ENCODE data around the gene PILRA. TPM values are rescaled to one million over a fixed set of nuclear protein-coding genes. Genes with fewer than 3 reads are reported as not detected.

PILRA gene
- polyA plus RNA-seq, 1 donor (not counting 4 experiments of a cell fraction or from before 2014, with no cell fraction given) = 0.33 TPM

DNA sequence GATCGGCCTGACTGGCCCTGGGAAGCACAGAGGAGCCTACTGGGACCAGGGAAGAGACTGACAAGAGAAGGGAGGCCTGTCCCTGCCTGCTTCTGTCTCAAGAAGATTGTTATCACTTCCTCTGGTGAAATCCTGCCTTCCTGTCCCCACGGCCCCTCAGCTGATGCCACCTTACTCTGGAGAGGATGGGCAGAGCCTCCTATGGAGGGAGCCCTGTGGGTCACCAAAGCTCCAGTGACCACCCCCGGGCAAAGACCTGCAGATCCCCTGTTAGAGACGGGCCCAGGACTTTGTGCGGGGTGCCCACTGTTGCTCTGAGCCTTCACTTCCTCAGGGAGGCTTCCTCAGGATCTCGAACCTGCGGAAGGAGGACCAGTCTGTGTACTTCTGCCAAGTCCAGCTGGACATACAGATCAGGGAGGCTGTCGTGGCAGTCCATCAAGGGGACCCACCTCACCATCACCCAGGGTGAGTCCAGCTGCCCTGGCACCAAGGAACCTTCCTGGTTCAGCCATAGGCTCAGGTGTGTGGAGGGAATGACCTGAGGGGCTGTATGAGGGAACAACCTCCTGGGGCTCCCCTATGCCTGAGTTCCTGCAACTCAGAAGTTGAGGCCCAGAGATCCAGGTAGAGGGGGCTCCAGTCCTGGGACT, 16.7 kb upstream of the PILRA start:
- H3K4me2 ChIP-seq (ENCODE audit: control insufficient read depth, extremely low read depth, insufficient read depth, low read depth, low read length) = no peak overlapping the region
- H3K27me3 ChIP-seq (ENCODE audit: control insufficient read depth, extremely low read depth, insufficient read depth, low read length) = no peaks in the 10 kb centered on the region
- no peak overlapping the region for H2AFZ ChIP-seq (ENCODE audit: control insufficient read depth, low read length)
- dilution Hi-C loops (cut with MboI; ENCODE audit: extremely low pct_ligation_motif_present, low sequenced_read_pairs) = no loop called here
- H3K9me1 ChIP-seq (ENCODE audit: control insufficient read depth, extremely low read depth, insufficient read depth, low read length) = no peaks in the 10 kb centered on the region
- H3K79me2 ChIP-seq (ENCODE audit: control insufficient read depth, insufficient read depth, low read length) = no peaks in the 10 kb centered on the region
- no peak overlapping the region for H3K4me3 ChIP-seq (ENCODE audit: control insufficient read depth in 2 of 3, extremely low read depth in 1 of 3, insufficient read depth in 2 of 3, low read depth in 1 of 3, low read length in 3 of 3)
- no peak for FAIRE-seq
- peaks cover 53 to 59% of the 10 kb centered on the region in 2 experiments for H3K36me3 ChIP-seq (ENCODE audit: control insufficient read depth in 2 of 2, extremely low read depth in 1 of 2, insufficient read depth in 2 of 2, low read length in 2 of 2)
- H4K20me1 ChIP-seq (ENCODE audit: control insufficient read depth, extremely low read depth, insufficient read depth, low read length) = no peaks in the 10 kb centered on the region
- DNase-seq (ENCODE audit: low read depth, low spot score) = no peak
- H3K9me3 ChIP-seq (ENCODE audit: control insufficient read depth, low read depth, low read length) = no peaks in the 10 kb centered on the region
- no peak overlapping the region for H3K9ac ChIP-seq (ENCODE audit: control insufficient read depth, extremely low read depth, insufficient read depth, low read length)
- no peak for TF ChIP-seq EZH2 (IDR thresholded peaks at IDR 0.05; ENCODE audit: low read length)
- TF ChIP-seq, protein P1, sequence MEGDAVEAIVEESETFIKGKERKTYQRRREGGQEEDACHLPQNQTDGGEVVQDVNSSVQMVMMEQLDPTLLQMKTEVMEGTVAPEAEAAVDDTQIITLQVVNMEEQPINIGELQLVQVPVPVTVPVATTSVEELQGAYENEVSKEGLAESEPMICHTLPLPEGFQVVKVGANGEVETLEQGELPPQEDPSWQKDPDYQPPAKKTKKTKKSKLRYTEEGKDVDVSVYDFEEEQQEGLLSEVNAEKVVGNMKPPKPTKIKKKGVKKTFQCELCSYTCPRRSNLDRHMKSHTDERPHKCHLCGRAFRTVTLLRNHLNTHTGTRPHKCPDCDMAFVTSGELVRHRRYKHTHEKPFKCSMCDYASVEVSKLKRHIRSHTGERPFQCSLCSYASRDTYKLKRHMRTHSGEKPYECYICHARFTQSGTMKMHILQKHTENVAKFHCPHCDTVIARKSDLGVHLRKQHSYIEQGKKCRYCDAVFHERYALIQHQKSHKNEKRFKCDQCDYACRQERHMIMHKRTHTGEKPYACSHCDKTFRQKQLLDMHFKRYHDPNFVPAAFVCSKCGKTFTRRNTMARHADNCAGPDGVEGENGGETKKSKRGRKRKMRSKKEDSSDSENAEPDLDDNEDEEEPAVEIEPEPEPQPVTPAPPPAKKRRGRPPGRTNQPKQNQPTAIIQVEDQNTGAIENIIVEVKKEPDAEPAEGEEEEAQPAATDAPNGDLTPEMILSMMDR (optimal IDR thresholded peaks at IDR 0.05 in 1 of 3, IDR thresholded peaks at IDR 0.05 in 1 of 3, conservative IDR thresholded peaks at IDR 0.05 in 1 of 3; ENCODE audit: extremely low read depth in 1 of 3, insufficient read depth in 2 of 3, low read length in 3 of 3) = no peak
- H3K4me1 ChIP-seq (ENCODE audit: control insufficient read depth, extremely low read depth, insufficient read depth, low read length) = no peaks in the 10 kb centered on the region
- H3K27ac ChIP-seq (ENCODE audit: control insufficient read depth, insufficient read depth, low read length) = no peak overlapping the region

DNA sequence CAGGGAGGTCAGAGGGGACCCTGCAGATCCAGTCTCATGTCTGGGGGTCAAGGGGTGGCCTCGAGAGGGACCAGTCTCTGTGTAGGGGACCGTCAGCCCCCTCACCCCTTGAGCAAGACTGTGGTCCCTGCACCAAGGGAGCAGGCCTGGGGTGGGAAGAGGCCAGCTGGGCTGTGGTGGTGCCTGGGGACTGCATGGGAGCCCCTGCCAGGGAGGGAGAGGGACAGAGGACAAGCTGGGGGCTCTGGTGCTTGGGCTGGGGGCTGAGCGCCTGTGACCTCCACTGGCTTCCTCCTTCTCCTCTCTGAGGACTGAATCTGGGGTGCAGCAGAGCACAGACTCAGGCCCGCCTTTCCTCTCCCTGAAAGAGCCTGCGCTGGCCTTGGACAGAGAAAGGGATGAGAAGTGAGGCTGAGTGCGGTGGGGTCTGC, 16.1 kb upstream of the PILRA start:
- no peak overlapping the region for H3K4me3 ChIP-seq (ENCODE audit: control insufficient read depth in 2 of 3, extremely low read depth in 1 of 3, insufficient read depth in 2 of 3, low read depth in 1 of 3, low read length in 3 of 3)
- H3K9me3 ChIP-seq (ENCODE audit: control insufficient read depth, low read depth, low read length) = no peaks in the 10 kb centered on the region
- DNase-seq (ENCODE audit: low read depth, low spot score) (no peak), FAIRE-seq (no peak)
- peaks cover 59% of the 10 kb centered on the region in 2 experiments for H3K36me3 ChIP-seq (ENCODE audit: control insufficient read depth in 2 of 2, extremely low read depth in 1 of 2, insufficient read depth in 2 of 2, low read length in 2 of 2)
- H3K79me2 ChIP-seq (ENCODE audit: control insufficient read depth, insufficient read depth, low read length) = no peaks in the 10 kb centered on the region
- no peaks in the 10 kb centered on the region for H3K27me3 ChIP-seq (ENCODE audit: control insufficient read depth, extremely low read depth, insufficient read depth, low read length)
- no peak overlapping the region for H2AFZ ChIP-seq (ENCODE audit: control insufficient read depth, low read length)
- no peak overlapping the region for H3K4me2 ChIP-seq (ENCODE audit: control insufficient read depth, extremely low read depth, insufficient read depth, low read depth, low read length)
- no peaks in the 10 kb centered on the region for H4K20me1 ChIP-seq (ENCODE audit: control insufficient read depth, extremely low read depth, insufficient read depth, low read length)
- no peaks in the 10 kb centered on the region for H3K9me1 ChIP-seq (ENCODE audit: control insufficient read depth, extremely low read depth, insufficient read depth, low read length)
- H3K4me1 ChIP-seq (ENCODE audit: control insufficient read depth, extremely low read depth, insufficient read depth, low read length) = no peaks in the 10 kb centered on the region
- TF ChIP-seq, protein P1 (optimal IDR thresholded peaks at IDR 0.05 in 1 of 3, IDR thresholded peaks at IDR 0.05 in 1 of 3, conservative IDR thresholded peaks at IDR 0.05 in 1 of 3; ENCODE audit: extremely low read depth in 1 of 3, insufficient read depth in 2 of 3, low read length in 3 of 3) = no peak
- no peak for TF ChIP-seq EZH2 (IDR thresholded peaks at IDR 0.05; ENCODE audit: low read length)
- H3K27ac ChIP-seq (ENCODE audit: control insufficient read depth, insufficient read depth, low read length) = no peak overlapping the region
- no peak overlapping the region for H3K9ac ChIP-seq (ENCODE audit: control insufficient read depth, extremely low read depth, insufficient read depth, low read length)
- dilution Hi-C loops (cut with MboI; ENCODE audit: extremely low pct_ligation_motif_present, low sequenced_read_pairs) = no loop called here

Data from keratinocyte (primary cell).